HEK293 (cell line): ENCODE results near the gene PTPRN2.

ENCODE experiments used
- ZNF138 ChIP-seq: fragments of 450-650 bp; formaldehyde crosslinking; IDR thresholded peaks from 2 replicates; pipeline ENCODE4 v1.5.1; 2016; ENCODE audit warnings: missing biosample characterization, missing genetic modification characterization, borderline replicate concordance
- ZNF24 ChIP-seq: fragments of 450-650 bp; formaldehyde crosslinking; IDR thresholded peaks from 2 replicates; pipeline ENCODE4 v1.5.1; 2016; ENCODE audit warnings: missing biosample characterization, missing genetic modification characterization
- ZNF394 ChIP-seq: fragments of 450-650 bp; formaldehyde crosslinking; IDR thresholded peaks from 2 replicates; pipeline ENCODE4 v1.5.1; 2016; ENCODE audit warnings: missing biosample characterization, missing genetic modification characterization, mild to moderate bottlenecking, moderate library complexity, borderline replicate concordance

DNA sequence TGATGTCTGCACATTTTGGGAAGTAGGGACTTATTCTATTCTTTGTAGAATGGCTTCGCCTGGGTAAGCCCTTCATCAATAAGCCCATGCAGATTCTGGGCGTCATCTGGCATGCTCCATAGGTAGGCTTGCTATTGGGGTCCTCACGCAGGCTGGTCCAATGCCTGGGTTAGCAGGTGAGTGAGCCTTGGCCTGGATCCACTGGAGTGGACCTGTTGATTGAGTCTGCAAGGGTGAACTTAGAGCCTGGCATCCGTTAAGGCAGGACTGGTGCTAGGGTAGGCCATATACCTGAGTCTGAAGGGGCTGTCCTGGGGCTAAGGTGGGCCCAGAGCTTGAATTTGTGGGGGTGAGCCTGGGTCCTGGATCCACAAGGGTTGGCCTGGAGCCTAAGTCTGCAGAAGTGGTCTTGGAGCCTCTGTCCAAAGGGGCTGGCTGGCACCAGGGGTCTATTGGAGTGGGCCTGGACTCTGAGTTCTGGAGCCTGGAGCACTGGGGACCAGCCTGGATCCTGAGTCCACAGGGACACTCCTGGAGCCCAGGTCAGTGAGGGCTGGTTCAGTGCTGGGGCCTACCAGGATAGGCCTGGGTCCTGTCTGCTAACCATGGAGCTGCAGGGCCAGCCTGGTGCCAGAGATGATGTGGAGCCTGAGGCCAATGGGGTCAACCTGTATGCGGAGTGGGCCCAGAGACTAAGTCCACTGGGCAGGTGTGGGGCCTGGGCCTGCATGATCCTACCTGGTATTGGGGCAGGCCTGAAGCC lies 297.7 kb downstream of the PTPRN2 start:
- TF ChIP-seq ZNF394 (tag by site-specific recombination) (no peak), ZNF138 (tag by site-specific recombination) (no peak), ZNF24 (tag by site-specific recombination) (no peak)
